KMS-11 (cell line): ENCODE data around the gene PLXNA4.

ENCODE experiments used
- H2AFZ ChIP-seq: fragments of 200-600 bp; sonication (generic); 2 replicates; pipeline ENCODE4 v1.6.1; 2016; ENCODE audit warnings: antibody characterized with exemption, mixed run types, low read depth
- H3K27ac ChIP-seq: fragments of 200-600 bp; sonication (generic); 2 replicates; pipeline ENCODE4 v1.6.1; 2016; ENCODE audit warnings: mild to moderate bottlenecking, mixed run types
- H3K27me3 ChIP-seq: fragments of 200-600 bp; sonication (generic); 2 replicates; pipeline ENCODE4 v1.6.1; 2017; ENCODE audit warnings: mild to moderate bottlenecking, low read depth, mixed run types, moderate library complexity; ENCODE audit not compliant: insufficient read depth
- H3K36me3 ChIP-seq: fragments of 200-600 bp; sonication (generic); 2 replicates; pipeline ENCODE4 v1.6.1; 2017; ENCODE audit warnings: mild to moderate bottlenecking, mixed run types; ENCODE audit not compliant: insufficient read depth
- H3K4me1 ChIP-seq: fragments of 200-600 bp; sonication (generic); 2 replicates; pipeline ENCODE4 v1.6.1; 2016; ENCODE audit warnings: mild to moderate bottlenecking, low read depth, mixed run types; ENCODE audit not compliant: poor library complexity, severe bottlenecking
- H3K4me2 ChIP-seq: fragments of 200-600 bp; sonication (generic); 2 replicates; pipeline ENCODE4 v1.7.0; 2016; ENCODE audit warnings: mild to moderate bottlenecking, mixed run types
- H3K4me3 ChIP-seq: fragments of 200-600 bp; sonication (generic); IDR thresholded peaks from 2 replicates; pipeline ENCODE4 v1.6.1; 2017; ENCODE audit warnings: low read depth, low read length, mixed read lengths; ENCODE audit not compliant: insufficient read depth
- H3K79me2 ChIP-seq: fragments of 200-600 bp; sonication (generic); 2 replicates; pipeline ENCODE4 v1.6.1; 2016; ENCODE audit warnings: low read depth, mixed run types; ENCODE audit not compliant: insufficient read depth
- H3K9ac ChIP-seq: fragments of 200-600 bp; sonication (generic); 2 replicates; pipeline ENCODE4 v1.6.1; 2016; ENCODE audit warnings: mild to moderate bottlenecking, mixed run types
- H4K20me1 ChIP-seq: fragments of 200-600 bp; sonication (generic); 2 replicates; pipeline ENCODE4 v1.6.1; 2016; ENCODE audit warnings: mild to moderate bottlenecking, mixed run types; ENCODE audit not compliant: insufficient read depth
- CTCF ChIP-seq: fragments of 200-600 bp; sonication (generic); conservative IDR thresholded peaks from 2 replicates; pipeline ENCODE4 v1.6.1; 2017; ENCODE audit warnings: low read depth, mild to moderate bottlenecking, antibody characterized with exemption, low read length, moderate library complexity, mixed read lengths

Gene PLXNA4

DNA sequence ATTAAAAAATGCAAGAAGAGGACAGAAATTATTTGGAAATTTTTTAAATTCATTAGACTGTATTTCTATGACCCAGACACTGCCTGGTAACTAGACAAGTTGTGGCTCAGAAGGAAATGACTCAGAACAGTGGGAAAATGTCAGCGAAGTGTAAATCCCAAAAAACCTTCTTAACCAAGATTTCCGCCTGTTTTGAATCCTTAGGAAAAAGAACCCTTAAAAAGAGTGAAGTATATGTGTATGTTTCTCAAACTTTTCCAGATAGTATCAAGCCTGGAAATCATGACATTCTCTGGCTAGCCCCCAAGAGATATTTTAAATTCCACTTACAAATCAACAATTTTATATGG, 42.7 kb upstream of the PLXNA4 start:
- no peaks in the 10 kb centered on the region for H3K79me2 ChIP-seq
- H3K4me2 ChIP-seq = no peak overlapping the region
- H3K4me1 ChIP-seq = no peaks in the 10 kb centered on the region
- H3K36me3 ChIP-seq = no peaks in the 10 kb centered on the region
- H4K20me1 ChIP-seq = no peaks in the 10 kb centered on the region
- TF ChIP-seq CTCF = no peak
- no peak overlapping the region for H3K4me3 ChIP-seq
- H3K9ac ChIP-seq = no peak overlapping the region
- H3K27ac ChIP-seq = no peak overlapping the region
- no peaks in the 10 kb centered on the region for H3K27me3 ChIP-seq
- no peak overlapping the region for H2AFZ ChIP-seq

- H3K9ac ChIP-seq = no peak overlapping the region
- H3K27ac ChIP-seq = no peak overlapping the region
- no peaks in the 10 kb centered on the region for H3K36me3 ChIP-seq
- no peaks in the 10 kb centered on the region for H4K20me1 ChIP-seq
- no peak for TF ChIP-seq CTCF
- H3K79me2 ChIP-seq = no peaks in the 10 kb centered on the region
- no peak overlapping the region for H3K4me3 ChIP-seq
- no peak overlapping the region for H2AFZ ChIP-seq
- no peaks in the 10 kb centered on the region for H3K4me1 ChIP-seq
- H3K4me2 ChIP-seq = no peak overlapping the region
- no peaks in the 10 kb centered on the region for H3K27me3 ChIP-seq
Measured at GRCh38 chr7:132618271-132618955, 42.1 kb upstream of the PLXNA4 start.

GRCh38 chr7:132614428-132615318, 38.4 kb upstream of the PLXNA4 start:
- no peak overlapping the region for H3K27ac ChIP-seq
- H3K4me2 ChIP-seq = no peak overlapping the region
- H3K27me3 ChIP-seq = no peaks in the 10 kb centered on the region
- H3K4me1 ChIP-seq = no peaks in the 10 kb centered on the region
- no peak for TF ChIP-seq CTCF
- H3K36me3 ChIP-seq = no peaks in the 10 kb centered on the region
- no peak overlapping the region for H3K4me3 ChIP-seq
- H2AFZ ChIP-seq = no peak overlapping the region
- H4K20me1 ChIP-seq = no peaks in the 10 kb centered on the region
- no peaks in the 10 kb centered on the region for H3K79me2 ChIP-seq
- H3K9ac ChIP-seq = no peak overlapping the region

DNA sequence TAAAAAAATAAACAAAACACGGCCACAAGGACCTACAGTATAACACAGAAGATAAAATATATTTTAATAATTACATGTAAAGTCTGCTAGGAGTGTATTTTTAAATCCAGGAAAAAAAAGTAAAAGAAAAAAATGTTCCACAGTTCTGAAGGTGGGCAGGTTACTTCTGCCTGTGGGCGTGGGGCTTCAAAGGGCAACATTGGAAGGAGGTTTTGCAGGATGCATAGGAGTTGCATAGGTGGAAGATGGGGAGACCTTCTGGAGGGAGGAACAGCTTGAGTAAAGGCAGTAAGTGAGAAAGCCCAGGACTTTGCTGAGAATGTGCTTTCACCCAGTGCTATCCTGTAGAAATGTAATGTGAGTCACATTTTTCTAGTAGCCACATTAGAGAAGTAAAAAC, 37.5 kb upstream of the PLXNA4 start:
- Histone ChIP-seq H3K36me3 (no peaks in the 10 kb centered on the region), H3K9ac (no peak overlapping the region), H3K4me3 (no peak overlapping the region), H4K20me1 (no peaks in the 10 kb centered on the region), H2AFZ (no peak overlapping the region), H3K79me2 (no peaks in the 10 kb centered on the region), H3K4me2 (no peak overlapping the region), H3K27me3 (no peaks in the 10 kb centered on the region), H3K27ac (no peak overlapping the region), H3K4me1 (no peaks in the 10 kb centered on the region)
- TF ChIP-seq CTCF = no peak
